ENCODE data around the gene TRMT10B.

TRMT10B gene

DNA sequence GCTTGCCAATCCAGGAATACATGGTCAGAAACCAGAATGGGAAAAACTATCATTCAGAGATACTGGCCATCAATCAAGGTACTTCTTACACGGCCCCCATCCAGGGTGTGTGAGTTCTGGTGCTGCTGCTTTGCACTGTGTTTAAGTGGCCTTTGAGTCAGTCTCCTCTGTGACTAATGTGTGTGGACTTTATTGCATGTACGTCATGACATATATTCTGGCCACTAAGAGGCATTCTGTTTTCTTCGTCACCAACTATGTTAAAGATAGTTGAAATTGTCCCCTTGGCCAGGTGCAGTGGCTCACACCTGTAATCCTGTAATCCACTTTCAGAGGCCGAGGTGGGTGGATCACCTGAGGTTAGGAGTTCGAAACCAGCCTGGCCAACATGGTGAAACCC lies 22.7 kb downstream of the TRMT10B start:
- Histone ChIP-seq H3K9me3 (replicated peaks in 1 of 2; ENCODE audit: control insufficient read depth in 2 of 2, insufficient read depth in 1 of 2, low read depth in 1 of 2, low read length in 2 of 2) (no peaks in the 10 kb centered on the region), H2BK12ac (ENCODE audit: low read length) (no peak overlapping the region), H3K18ac (ENCODE audit: low read length) (no peak overlapping the region), H3K36me3 (replicated peaks in 1 of 2; ENCODE audit: control insufficient read depth in 2 of 2, insufficient read depth in 2 of 2, low read length in 2 of 2) (peaks cover 21 to 98% of the 10 kb centered on the region in 2 donors), H3K4me2 (ENCODE audit: insufficient read depth, low read length, poor library complexity, severe bottlenecking) (no peak overlapping the region), H3K4me1 (ENCODE audit: control insufficient read depth in 2 of 2, insufficient read depth in 1 of 2, low read depth in 1 of 2, low read length in 2 of 2) (no peaks in the 10 kb centered on the region), H3K9ac (ENCODE audit: low read depth, low read length, poor library complexity) (no peak overlapping the region), H3K27ac (replicated peaks; ENCODE audit: low read length) (no peak overlapping the region), H3K14ac (ENCODE audit: low read length) (no peak overlapping the region), H3K4ac (ENCODE audit: low read length) (no peak overlapping the region), H2BK15ac (ENCODE audit: low read length) (no peak overlapping the region), H3K79me1 (ENCODE audit: low read depth, low read length) (peaks cover 3% of the 10 kb centered on the region), H2BK5ac (ENCODE audit: low read length) (no peak overlapping the region), H3K4me3 (ENCODE audit: low read length in 2 of 2) (no peak overlapping the region), H2AFZ (ENCODE audit: low read length) (no peak overlapping the region), H4K8ac (ENCODE audit: low read depth, low read length) (no peak overlapping the region), H3K27me3 (ENCODE audit: control insufficient read depth in 3 of 3, insufficient read depth in 3 of 3, low read depth in 1 of 3, low read length in 3 of 3) (no peaks in the 10 kb centered on the region), H4K91ac (ENCODE audit: low read depth, low read length, poor library complexity) (no peak overlapping the region), H3K23ac (ENCODE audit: low read depth, low read length, poor library complexity) (no peak overlapping the region), H2AK5ac (ENCODE audit: low read depth, low read length) (no peak overlapping the region), H2BK120ac (ENCODE audit: low read depth, low read length) (no peak overlapping the region)
- WGBS, 2 donors (ENCODE audit: extremely low coverage in 2 of 2, insufficient read length in 2 of 2, insufficient replicate concordance in 1 of 2): no CpG with 5 or more reads among the region's 5 CpGs
- DNase-seq (ENCODE audit: low spot score): no peak

DNA sequence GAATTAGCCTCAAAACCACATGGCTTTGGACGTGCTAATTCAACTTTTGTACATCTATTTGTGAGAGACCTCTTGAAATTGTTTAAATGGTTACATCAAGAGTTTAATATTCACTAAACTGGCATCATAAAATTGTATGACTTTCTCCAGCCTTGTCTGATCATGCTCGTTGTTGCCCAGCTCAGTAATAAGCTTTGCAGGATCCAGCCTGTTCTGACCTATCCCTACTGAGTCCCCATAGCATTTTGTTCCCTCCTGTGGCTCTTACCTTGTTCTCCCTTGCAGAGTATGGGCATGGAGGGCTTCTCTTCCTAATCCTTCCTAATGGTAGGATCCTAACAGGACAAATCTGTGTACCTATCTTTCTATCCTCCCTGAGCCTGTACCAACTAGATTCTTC lies 24.9 kb downstream of the TRMT10B start:
- H4K91ac ChIP-seq (ENCODE audit: low read depth, low read length, poor library complexity): no peak overlapping the region
- H2BK12ac ChIP-seq (ENCODE audit: low read length): no peak overlapping the region
- no peak overlapping the region for H3K14ac ChIP-seq (ENCODE audit: low read length)
- H3K27me3 ChIP-seq (ENCODE audit: control insufficient read depth in 3 of 3, insufficient read depth in 3 of 3, low read depth in 1 of 3, low read length in 3 of 3): no peaks in the 10 kb centered on the region
- H2AK5ac ChIP-seq (ENCODE audit: low read depth, low read length): no peak overlapping the region
- no peak overlapping the region for H3K27ac ChIP-seq (replicated peaks; ENCODE audit: low read length)
- H2BK120ac ChIP-seq (ENCODE audit: low read depth, low read length): no peak overlapping the region
- H3K79me1 ChIP-seq (ENCODE audit: low read depth, low read length): peaks cover 5% of the 10 kb centered on the region
- no peak overlapping the region for H3K18ac ChIP-seq (ENCODE audit: low read length)
- no peak overlapping the region for H2BK5ac ChIP-seq (ENCODE audit: low read length)
- H3K23ac ChIP-seq (ENCODE audit: low read depth, low read length, poor library complexity): no peak overlapping the region
- no peaks in the 10 kb centered on the region for H3K9me3 ChIP-seq (replicated peaks in 1 of 2; ENCODE audit: control insufficient read depth in 2 of 2, insufficient read depth in 1 of 2, low read depth in 1 of 2, low read length in 2 of 2)
- no peak overlapping the region for H2BK15ac ChIP-seq (ENCODE audit: low read length)
- H4K8ac ChIP-seq (ENCODE audit: low read depth, low read length): no peak overlapping the region
- no peaks in the 10 kb centered on the region for H3K4me1 ChIP-seq (ENCODE audit: control insufficient read depth in 2 of 2, insufficient read depth in 1 of 2, low read depth in 1 of 2, low read length in 2 of 2)
- H3K4ac ChIP-seq (ENCODE audit: low read length): no peak overlapping the region
- DNase-seq (ENCODE audit: low spot score): no peak
- H3K4me3 ChIP-seq (ENCODE audit: low read length in 2 of 2): no peak overlapping the region
- H2AFZ ChIP-seq (ENCODE audit: low read length): no peak overlapping the region
- no peak overlapping the region for H3K9ac ChIP-seq (ENCODE audit: low read depth, low read length, poor library complexity)
- H3K4me2 ChIP-seq (ENCODE audit: insufficient read depth, low read length, poor library complexity, severe bottlenecking): no peak overlapping the region
- H3K36me3 ChIP-seq (replicated peaks in 1 of 2; ENCODE audit: control insufficient read depth in 2 of 2, insufficient read depth in 2 of 2, low read length in 2 of 2): peaks cover 33 to 98% of the 10 kb centered on the region in 2 donors
- no CpG with 5 or more reads among the region's 2 CpGs for WGBS, 2 donors (ENCODE audit: extremely low coverage in 2 of 2, insufficient read length in 2 of 2, insufficient replicate concordance in 1 of 2)

- peaks cover 0 to 7% of the 10 kb centered on the region in 2 donors for H3K4me1 ChIP-seq (ENCODE audit: control insufficient read depth in 2 of 2, insufficient read depth in 1 of 2, low read depth in 1 of 2, low read length in 2 of 2)
- no CpG with 5 or more reads among the region's 6 CpGs for WGBS, 2 donors (ENCODE audit: extremely low coverage in 2 of 2, insufficient read length in 2 of 2, insufficient replicate concordance in 1 of 2)
Measured at GRCh38 chr9:37784291-37784615, 30.6 kb downstream of the TRMT10B start.

DNA sequence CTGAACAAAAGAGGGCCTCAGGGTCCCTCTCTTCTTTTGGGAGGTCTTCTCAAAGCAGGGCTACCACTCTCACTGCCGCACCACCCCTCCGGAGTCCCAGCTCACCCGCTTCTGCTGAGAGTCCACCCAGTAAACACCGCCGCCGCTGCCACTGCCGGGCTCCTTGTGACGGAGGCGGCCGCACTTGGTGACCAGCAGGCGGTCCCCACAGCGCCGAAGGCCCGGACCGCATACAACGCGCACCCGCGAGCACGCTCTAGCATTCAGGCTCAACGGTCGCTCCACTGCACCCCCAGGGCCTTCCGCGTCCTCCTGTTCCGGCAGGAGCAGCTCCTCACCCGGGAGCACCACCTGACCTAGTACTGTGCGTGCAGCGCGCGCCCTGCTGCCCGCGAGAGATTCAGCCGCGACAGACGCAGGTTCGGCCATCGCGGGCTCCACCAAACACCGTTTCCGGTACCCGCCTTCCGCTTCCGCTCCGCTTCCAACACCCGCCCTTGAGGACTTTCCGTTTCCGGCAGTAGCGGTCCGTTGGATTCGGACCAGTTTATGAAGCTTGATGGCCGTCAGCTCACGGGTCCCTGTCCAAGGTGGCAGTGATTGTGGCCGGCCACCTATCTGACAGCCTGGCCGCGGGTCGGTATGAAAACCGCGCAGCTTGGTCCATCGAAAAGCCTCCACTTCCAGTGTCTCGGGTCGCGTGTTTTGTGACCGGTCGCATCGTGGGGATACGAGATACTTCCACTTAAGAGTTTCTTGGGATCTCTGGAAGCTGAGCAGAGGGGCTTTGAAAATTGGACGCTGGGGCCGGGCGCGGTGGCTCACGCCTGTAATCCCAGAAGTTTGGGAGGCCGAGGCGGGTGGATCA lies 31.2 kb downstream of the TRMT10B start, which contains the start of gene EXOSC3:
Gene EXOSC3, minus strand, starts transcription at position 449 of the 868 bp plus-strand sequence. Its CDS starts 20 bp downstream, at position 429.
- Histone ChIP-seq H2BK12ac (ENCODE audit: low read length) (no peak within 1 kb of the TSS), H4K8ac (ENCODE audit: low read depth, low read length) (no peak within 1 kb of the TSS), H2BK5ac (ENCODE audit: low read length) (no peak within 1 kb of the TSS), H2AFZ (ENCODE audit: low read length) (peak within 1 kb of the TSS; percentile 91), H3K4me2 (ENCODE audit: insufficient read depth, low read length, poor library complexity, severe bottlenecking) (peak within 1 kb of the TSS; percentile 67), H3K18ac (ENCODE audit: low read length) (peak within 1 kb of the TSS; percentile 81), H3K36me3 (replicated peaks in 1 of 2; ENCODE audit: control insufficient read depth in 2 of 2, insufficient read depth in 2 of 2, low read length in 2 of 2) (peaks cover 16 to 42% of the 10 kb centered on the region in 2 donors), H3K27ac (replicated peaks; ENCODE audit: low read length) (peak within 1 kb of the TSS; percentile 66), H3K23ac (ENCODE audit: low read depth, low read length, poor library complexity) (peak within 1 kb of the TSS; percentile 92), H3K4me3 (ENCODE audit: low read length in 2 of 2) (peak within 1 kb of the TSS; percentile 96 to 97), H3K79me1 (ENCODE audit: low read depth, low read length) (peaks cover 4% of the 10 kb centered on the region), H2BK15ac (ENCODE audit: low read length) (no peak within 1 kb of the TSS), H3K4ac (ENCODE audit: low read length) (no peak within 1 kb of the TSS), H2BK120ac (ENCODE audit: low read depth, low read length) (no peak within 1 kb of the TSS), H3K4me1 (ENCODE audit: control insufficient read depth in 2 of 2, insufficient read depth in 1 of 2, low read depth in 1 of 2, low read length in 2 of 2) (peaks cover 0 to 7% of the 10 kb centered on the region in 2 donors), H3K14ac (ENCODE audit: low read length) (peak within 1 kb of the TSS; percentile 14), H2AK5ac (ENCODE audit: low read depth, low read length) (no peak within 1 kb of the TSS), H4K91ac (ENCODE audit: low read depth, low read length, poor library complexity) (no peak within 1 kb of the TSS), H3K9me3 (replicated peaks in 1 of 2; ENCODE audit: control insufficient read depth in 2 of 2, insufficient read depth in 1 of 2, low read depth in 1 of 2, low read length in 2 of 2) (no peaks in the 10 kb centered on the region), H3K9ac (ENCODE audit: low read depth, low read length, poor library complexity) (peak within 1 kb of the TSS; percentile 94), H3K27me3 (ENCODE audit: control insufficient read depth in 3 of 3, insufficient read depth in 3 of 3, low read depth in 1 of 3, low read length in 3 of 3) (no peaks in the 10 kb centered on the region)
- no CpG with 5 or more reads among the region's 73 CpGs for WGBS, 2 donors (ENCODE audit: extremely low coverage in 2 of 2, insufficient read length in 2 of 2, insufficient replicate concordance in 1 of 2)
- peak; percentile 82 for DNase-seq (ENCODE audit: low spot score)

More at GRCh38 chr9:37784291-37784615, 30.6 kb downstream of the TRMT10B start:
- no peak overlapping the region for H3K18ac ChIP-seq (ENCODE audit: low read length)
- H2BK5ac ChIP-seq (ENCODE audit: low read length): no peak overlapping the region
- H3K4me2 ChIP-seq (ENCODE audit: insufficient read depth, low read length, poor library complexity, severe bottlenecking): peak overlapping the region; percentile 55
- H3K14ac ChIP-seq (ENCODE audit: low read length): no peak overlapping the region
- no peak overlapping the region for H2BK12ac ChIP-seq (ENCODE audit: low read length)
- no peak overlapping the region for H3K23ac ChIP-seq (ENCODE audit: low read depth, low read length, poor library complexity)
- H2BK120ac ChIP-seq (ENCODE audit: low read depth, low read length): no peak overlapping the region
- H3K27ac ChIP-seq (replicated peaks; ENCODE audit: low read length): no peak overlapping the region
- no peak overlapping the region for H3K4ac ChIP-seq (ENCODE audit: low read length)
- no peak overlapping the region for H4K8ac ChIP-seq (ENCODE audit: low read depth, low read length)
- peaks cover 16 to 48% of the 10 kb centered on the region in 2 donors for H3K36me3 ChIP-seq (replicated peaks in 1 of 2; ENCODE audit: control insufficient read depth in 2 of 2, insufficient read depth in 2 of 2, low read length in 2 of 2)
- no peaks in the 10 kb centered on the region for H3K9me3 ChIP-seq (replicated peaks in 1 of 2; ENCODE audit: control insufficient read depth in 2 of 2, insufficient read depth in 1 of 2, low read depth in 1 of 2, low read length in 2 of 2)
- peak overlapping the region; percentile 94 for H3K9ac ChIP-seq (ENCODE audit: low read depth, low read length, poor library complexity)
- peaks cover 4% of the 10 kb centered on the region for H3K79me1 ChIP-seq (ENCODE audit: low read depth, low read length)
- no peaks in the 10 kb centered on the region for H3K27me3 ChIP-seq (ENCODE audit: control insufficient read depth in 3 of 3, insufficient read depth in 3 of 3, low read depth in 1 of 3, low read length in 3 of 3)
- peak overlapping the region; percentile 96 to 97 for H3K4me3 ChIP-seq (ENCODE audit: low read length in 2 of 2)
- no peak overlapping the region for H4K91ac ChIP-seq (ENCODE audit: low read depth, low read length, poor library complexity)
- H2AK5ac ChIP-seq (ENCODE audit: low read depth, low read length): no peak overlapping the region
- H2AFZ ChIP-seq (ENCODE audit: low read length): peak overlapping the region; percentile 91
- H2BK15ac ChIP-seq (ENCODE audit: low read length): no peak overlapping the region
- no peak for DNase-seq (ENCODE audit: low spot score)

Data from neuronal stem cell (in vitro differentiated cells).